ENCODE measurements around the gene MAPKAPK3.
A peak's percentile ranks its signal among the peaks of the same experiment; 100 is the strongest.

The MAPKAPK3 gene

GRCh38 chr3:50587373-50587772 is 29.6 kb upstream of the MAPKAPK3 start:
- DNase-seq (ENCODE audit: low read depth in 2 of 2) = no peak

- peak; percentile 87 to 90 for DNase-seq (ENCODE audit: low read depth in 2 of 2)
Measured at GRCh38 chr3:50587806-50588758, 28.9 kb upstream of the MAPKAPK3 start.

GRCh38 chr3:50588759-50589433 is 28.1 kb upstream of the MAPKAPK3 start:
- no peak for DNase-seq (ENCODE audit: low read depth in 2 of 2)

- DNase-seq (ENCODE audit: low read depth in 2 of 2) = no peak
Measured at GRCh38 chr3:50591196-50591741, 25.7 kb upstream of the MAPKAPK3 start.

- DNase-seq (ENCODE audit: low read depth in 2 of 2) = no peak
Measured at GRCh38 chr3:50592568-50592967, 24.4 kb upstream of the MAPKAPK3 start.

- DNase-seq (ENCODE audit: low read depth in 2 of 2) = no peak
Measured at GRCh38 chr3:50594253-50594785, 22.6 kb upstream of the MAPKAPK3 start.

- no peak for DNase-seq (ENCODE audit: low read depth in 2 of 2)
Measured at GRCh38 chr3:50599115-50599715, 17.7 kb upstream of the MAPKAPK3 start.

- DNase-seq (ENCODE audit: low read depth in 2 of 2) = no peak
Measured at GRCh38 chr3:50599716-50600118, 17.2 kb upstream of the MAPKAPK3 start.

GRCh38 chr3:50600141-50600753 is 16.7 kb upstream of the MAPKAPK3 start:
- no peak for DNase-seq (ENCODE audit: low read depth in 2 of 2)

- peak; percentile 95 to 97 for DNase-seq (ENCODE audit: low read depth in 2 of 2)
Measured at GRCh38 chr3:50600841-50601591, 15.9 kb upstream of the MAPKAPK3 start.

- no peak for DNase-seq (ENCODE audit: low read depth in 2 of 2)
Measured at GRCh38 chr3:50602595-50603191, 14.3 kb upstream of the MAPKAPK3 start.

- no peak for DNase-seq (ENCODE audit: low read depth in 2 of 2)
Measured at GRCh38 chr3:50603261-50604109, 13.5 kb upstream of the MAPKAPK3 start.

GRCh38 chr3:50604110-50604621 is 12.8 kb upstream of the MAPKAPK3 start:
- DNase-seq (ENCODE audit: low read depth in 2 of 2) = no peak

GRCh38 chr3:50604628-50605588 is 12.0 kb upstream of the MAPKAPK3 start:
- DNase-seq (ENCODE audit: low read depth in 2 of 2) = no peak

GRCh38 chr3:50605901-50606326 is 11.0 kb upstream of the MAPKAPK3 start:
- no peak for DNase-seq (ENCODE audit: low read depth in 2 of 2)

- no peak for DNase-seq (ENCODE audit: low read depth in 2 of 2)
Measured at GRCh38 chr3:50606596-50606995, 10.4 kb upstream of the MAPKAPK3 start.

GRCh38 chr3:50607271-50608091 is 9.5 kb upstream of the MAPKAPK3 start:
- no peak for DNase-seq (ENCODE audit: low read depth in 2 of 2)

All from stimulated activated CD4-positive, alpha-beta T cell treated with anti-CD3 and anti-CD28 coated beads, Interleukin-15, amount 100 ng/mL, for 48 hours (primary cell).